ENCODE measurements around the gene EPB41L4B.

Gene EPB41L4B

GRCh38 chr9:109242741-109243140 is 78.1 kb downstream of the EPB41L4B start:
- in situ Hi-C loops (cut with MboI; ENCODE audit: low sequenced_read_pairs, unreplicated experiment), result loop anchor here (10.0 kb wide), 1 partner anchor 162 kb away; no protein-coding TSS in a partner anchor

GRCh38 chr9:109242014-109242413 is 78.8 kb downstream of the EPB41L4B start:
- in situ Hi-C loops (cut with MboI; ENCODE audit: low sequenced_read_pairs, unreplicated experiment), result loop anchor here (10.0 kb wide), 1 partner anchor 163 kb away; no protein-coding TSS in a partner anchor
- no peak for DNase-seq (ENCODE audit: low spot score)
- no peak for TF ChIP-seq CTCF (IDR thresholded peaks at IDR 0.05; ENCODE audit: borderline replicate concordance, control extremely low read depth, extremely low read depth, insufficient read depth, missing control alignments)

More at GRCh38 chr9:109242741-109243140, 78.1 kb downstream of the EPB41L4B start:
- DNase-seq (ENCODE audit: low spot score), result no peak
- no peak for TF ChIP-seq CTCF (IDR thresholded peaks at IDR 0.05; ENCODE audit: borderline replicate concordance, control extremely low read depth, extremely low read depth, insufficient read depth, missing control alignments)

GRCh38 chr9:109241207-109241606 is 79.7 kb downstream of the EPB41L4B start:
- in situ Hi-C loops (cut with MboI; ENCODE audit: low sequenced_read_pairs, unreplicated experiment), result loop anchor here (10.0 kb wide), 1 partner anchor 164 kb away; no protein-coding TSS in a partner anchor
- no peak for TF ChIP-seq CTCF (IDR thresholded peaks at IDR 0.05; ENCODE audit: borderline replicate concordance, control extremely low read depth, extremely low read depth, insufficient read depth, missing control alignments)
- no peak for DNase-seq (ENCODE audit: low spot score)

GRCh38 chr9:109239240-109239639 is 81.6 kb downstream of the EPB41L4B start:
- no peak for DNase-seq (ENCODE audit: low spot score)
- in situ Hi-C loops (cut with MboI; ENCODE audit: low sequenced_read_pairs, unreplicated experiment), result no loop called here
- no peak for TF ChIP-seq CTCF (IDR thresholded peaks at IDR 0.05; ENCODE audit: borderline replicate concordance, control extremely low read depth, extremely low read depth, insufficient read depth, missing control alignments)

- no peak for TF ChIP-seq CTCF (IDR thresholded peaks at IDR 0.05; ENCODE audit: borderline replicate concordance, control extremely low read depth, extremely low read depth, insufficient read depth, missing control alignments)
- in situ Hi-C loops (cut with MboI; ENCODE audit: low sequenced_read_pairs, unreplicated experiment), result no loop called here
- DNase-seq (ENCODE audit: low spot score), result no peak
These were observed 82.2 kb downstream of the EPB41L4B start for GRCh38 chr9:109238655-109239054.

- DNase-seq (ENCODE audit: low spot score), result no peak
- in situ Hi-C loops (cut with MboI; ENCODE audit: low sequenced_read_pairs, unreplicated experiment), result no loop called here
- no peak for TF ChIP-seq CTCF (IDR thresholded peaks at IDR 0.05; ENCODE audit: borderline replicate concordance, control extremely low read depth, extremely low read depth, insufficient read depth, missing control alignments)
These were observed 82.7 kb downstream of the EPB41L4B start for GRCh38 chr9:109238125-109238524.
